Measurements from ENCODE around the gene TMEM187. TPM values are rescaled to one million over a fixed set of nuclear protein-coding genes. Genes with fewer than 3 reads are reported as not detected.

Gene TMEM187
- total RNA-seq, 2 experiments from 2014 or later = 1.4 to 4.5 TPM

DNA sequence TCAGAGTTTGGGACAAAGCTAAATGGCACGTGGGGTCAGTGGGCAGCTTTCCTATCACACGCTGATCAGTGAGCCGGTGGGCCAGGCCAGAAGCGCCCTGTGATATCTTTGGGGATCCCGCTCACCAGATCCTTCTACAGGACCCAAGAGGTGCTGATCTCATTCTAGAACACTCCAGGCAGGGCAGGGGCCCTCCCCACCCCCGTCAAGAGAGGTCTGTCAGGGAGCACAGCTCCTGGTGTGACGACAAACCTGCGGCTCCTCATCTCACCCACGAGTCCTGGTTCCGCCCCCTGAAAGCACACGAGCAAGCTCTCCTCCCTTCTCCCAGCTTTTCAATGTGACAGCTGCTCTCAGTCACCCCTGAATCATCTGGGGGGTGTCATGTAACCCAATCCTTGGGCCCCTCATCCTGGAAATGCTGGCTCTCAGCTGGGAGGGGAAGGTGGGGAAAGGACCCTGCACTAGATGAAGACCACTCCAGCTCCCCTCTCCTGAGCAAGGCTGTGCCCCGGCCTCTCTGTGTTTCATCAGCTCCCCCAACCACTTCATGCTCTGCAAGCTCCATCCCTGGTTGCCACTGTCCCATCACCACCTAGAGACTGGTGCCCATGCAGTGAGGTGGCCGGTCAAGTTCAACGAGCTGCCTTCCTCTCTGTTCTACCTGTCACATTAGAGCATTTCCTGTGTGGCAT, 5.6 kb upstream of the TMEM187 start:
- H2AFZ ChIP-seq (ENCODE audit: low read length) = no peak overlapping the region
- POLR2A ChIA-PET = interaction anchor here (1.1 to 5.4 kb wide), 4 partner anchors 9 to 42 kb away, joined by 4 to 33 read pairs (median 5); partner anchors contain the start of gene ARHGAP4
- H3K36me3 ChIP-seq (ENCODE audit: insufficient read depth, low read length) = peaks cover 78% of the 10 kb centered on the region
- TF ChIP-seq EZH2phosphoT487 (IDR thresholded peaks at IDR 0.05; ENCODE audit: borderline replicate concordance, low read depth, low read length) = no peak
- intact Hi-C loops (cut with micrococcal nuclease; ENCODE audit: unreplicated experiment) = loop anchor here (5.0 kb wide), 1 partner anchor 175 kb away; the partner anchor contains the start of genes IDH3G and SSR4
- peak overlapping the region; percentile 78 for H3K4me3 ChIP-seq (ENCODE audit: low read depth, low read length, poor library complexity, severe bottlenecking)
- H3K4me2 ChIP-seq (ENCODE audit: low read length) = peak overlapping the region; percentile 100
- no peaks in the 10 kb centered on the region for H3K9me3 ChIP-seq (ENCODE audit: low read length)
- CTCF ChIA-PET (ENCODE audit: unreplicated experiment) = interaction anchor here (1.0 to 1.6 kb wide), 3 partner anchors 14 to 42 kb away, joined by 3 to 4 read pairs (median 3); no protein-coding TSS in a partner anchor
- no peaks in the 10 kb centered on the region for H3K9me2 ChIP-seq (ENCODE audit: insufficient read depth, low read length)
- H3K4me1 ChIP-seq (ENCODE audit: insufficient read depth, low read length, poor library complexity, severe bottlenecking) = peaks cover 33% of the 10 kb centered on the region
- H3K79me2 ChIP-seq (ENCODE audit: insufficient read depth, low read depth, low read length) = peaks cover 84% of the 10 kb centered on the region
- H4K20me1 ChIP-seq (ENCODE audit: insufficient read depth, low read length) = peaks cover 14% of the 10 kb centered on the region; the same call in 1 of the 2 replicates
- H3K27ac ChIP-seq (ENCODE audit: low read depth, low read length, poor library complexity, severe bottlenecking) = peak overlapping the region; percentile 89
- no peak for DNase-seq (ENCODE audit: low spot score)
- no TSS peak for BruUV-seq (replicated peaks)

- POLR2A ChIA-PET = interaction anchor here (0.5 to 5.4 kb wide), 5 partner anchors 8 to 249 kb away, joined by 3 to 33 read pairs (median 3); partner anchors contain the start of gene ARHGAP4
- no peak for TF ChIP-seq EZH2phosphoT487 (IDR thresholded peaks at IDR 0.05; ENCODE audit: borderline replicate concordance, low read depth, low read length)
- TF ChIP-seq CTCF (conservative IDR thresholded peaks at IDR 0.05; ENCODE audit: low read length) = no peak
- Histone ChIP-seq H3K9me3 (ENCODE audit: low read length) (no peaks in the 10 kb centered on the region), H2AFZ (ENCODE audit: low read length) (no peak overlapping the region), H3K79me2 (ENCODE audit: insufficient read depth, low read depth, low read length) (peaks cover 84% of the 10 kb centered on the region), H3K36me3 (ENCODE audit: insufficient read depth, low read length) (peaks cover 72% of the 10 kb centered on the region), H4K20me1 (ENCODE audit: insufficient read depth, low read length) (peaks cover 14% of the 10 kb centered on the region; the same call in 1 of the 2 replicates), H3K4me1 (ENCODE audit: insufficient read depth, low read length, poor library complexity, severe bottlenecking) (peaks cover 33% of the 10 kb centered on the region), H3K4me3 (ENCODE audit: low read depth, low read length, poor library complexity, severe bottlenecking) (peak overlapping the region; percentile 78), H3K27ac (ENCODE audit: low read depth, low read length, poor library complexity, severe bottlenecking) (peak overlapping the region; percentile 89), H3K4me2 (ENCODE audit: low read length) (peak overlapping the region; percentile 100), H3K9me2 (ENCODE audit: insufficient read depth, low read length) (no peaks in the 10 kb centered on the region)
- BruUV-seq (replicated peaks) = no TSS peak
- CTCF ChIA-PET (ENCODE audit: unreplicated experiment) = interaction anchor here (0.7 to 1.6 kb wide), 7 partner anchors 14 to 42 kb away, joined by 3 to 5 read pairs (median 3); partner anchors contain the start of gene RENBP
- DNase-seq (ENCODE audit: low spot score) = no peak
- intact Hi-C loops (cut with micrococcal nuclease; ENCODE audit: unreplicated experiment) = loop anchor here (5.0 kb wide), 1 partner anchor 175 kb away; the partner anchor contains the start of genes IDH3G and SSR4
These were observed 4.9 kb upstream of the TMEM187 start for GRCh38 chrX:153967536-153968224.

- Histone ChIP-seq H3K79me2 (ENCODE audit: insufficient read depth, low read depth, low read length) (peaks cover 79% of the 10 kb centered on the region), H2AFZ (ENCODE audit: low read length) (no peak overlapping the region), H3K27ac (ENCODE audit: low read depth, low read length, poor library complexity, severe bottlenecking) (peak overlapping the region; percentile 89), H3K4me2 (ENCODE audit: low read length) (peak overlapping the region; percentile 100), H3K36me3 (ENCODE audit: insufficient read depth, low read length) (peaks cover 66% of the 10 kb centered on the region), H3K4me1 (ENCODE audit: insufficient read depth, low read length, poor library complexity, severe bottlenecking) (peaks cover 33% of the 10 kb centered on the region), H4K20me1 (ENCODE audit: insufficient read depth, low read length) (peaks cover 14% of the 10 kb centered on the region; the same call in 1 of the 2 replicates), H3K9me3 (ENCODE audit: low read length) (no peaks in the 10 kb centered on the region), H3K9me2 (ENCODE audit: insufficient read depth, low read length) (no peaks in the 10 kb centered on the region), H3K4me3 (ENCODE audit: low read depth, low read length, poor library complexity, severe bottlenecking) (peak overlapping the region; percentile 78)
- BruUV-seq (replicated peaks) = no TSS peak
- ChIA-PET POLR2A (interaction anchor here (0.5 to 5.4 kb wide), 5 partner anchors 8 to 249 kb away, joined by 3 to 33 read pairs (median 3); partner anchors contain the start of gene ARHGAP4), CTCF (ENCODE audit: unreplicated experiment) (interaction anchor here (0.7 to 1.6 kb wide), 5 partner anchors 21 to 43 kb away, joined by 3 to 5 read pairs (median 3); partner anchors contain the start of gene RENBP)
- no peak for DNase-seq (ENCODE audit: low spot score)
- intact Hi-C loops (cut with micrococcal nuclease; ENCODE audit: unreplicated experiment) = loop anchor here (5.0 kb wide), 1 partner anchor 176 kb away; the partner anchor contains the start of genes IDH3G and SSR4
- TF ChIP-seq CTCF (conservative IDR thresholded peaks at IDR 0.05; ENCODE audit: low read length) = no peak
- TF ChIP-seq EZH2phosphoT487 (IDR thresholded peaks at IDR 0.05; ENCODE audit: borderline replicate concordance, low read depth, low read length) = no peak
These were observed 4.3 kb upstream of the TMEM187 start for GRCh38 chrX:153968255-153968654.
